Endometrial microvascular endothelial cells (primary cell): ENCODE measurements around the gene NLGN1. TPM values are rescaled to one million over a fixed set of nuclear protein-coding genes. Genes with fewer than 3 reads are reported as not detected.
"Not testable (repeated sequence)": the region's sequence is repeated elsewhere in the genome, so short reads cannot be mapped to it uniquely, and the experiment has no call there.

Experiments
- in situ Hi-C: cut with HindIII; loops from 2 replicates; pipeline ENCODE4 v1.10.0; 2017; ENCODE audit warnings: low sequenced_read_pairs, low pct_unique_long_range_greater_than_20kb; ENCODE audit errors: inconsistent ontology term
- total RNA-seq: library from RNA; depleted of rRNA; stranded (reverse); fragments of >200 nt; gene quantifications from one replicate; pipeline ENCODE4 v1.2.3, GENCODE V29; 2015; ENCODE audit errors: inconsistent ontology term

Gene NLGN1
- total RNA-seq, 1 donor from 2014 or later: 10.3 TPM

GRCh38 chr3:173538410-173538809 lies 140.9 kb downstream of the NLGN1 start:
- in situ Hi-C loops: no loop called here

GRCh38 chr3:173545590-173545989 lies 148.0 kb downstream of the NLGN1 start:
- in situ Hi-C loops: not testable (repeated sequence)

- in situ Hi-C loops: no loop called here
Observed at GRCh38 chr3:173547070-173547469, 149.5 kb downstream of the NLGN1 start.

- in situ Hi-C loops: no loop called here
Observed at GRCh38 chr3:173548261-173548660, 150.7 kb downstream of the NLGN1 start.

- in situ Hi-C loops: no loop called here
Observed at GRCh38 chr3:173552526-173552925, 155.0 kb downstream of the NLGN1 start.

GRCh38 chr3:173553635-173554280 lies 156.2 kb downstream of the NLGN1 start:
- in situ Hi-C loops: no loop called here

- in situ Hi-C loops: no loop called here
Observed at GRCh38 chr3:173556546-173556945, 159.0 kb downstream of the NLGN1 start.

- in situ Hi-C loops: no loop called here
Observed at GRCh38 chr3:173567997-173568396, 170.5 kb downstream of the NLGN1 start.

- in situ Hi-C loops: no loop called here
Observed at GRCh38 chr3:173568623-173569022, 171.1 kb downstream of the NLGN1 start.

GRCh38 chr3:173583496-173583895 lies 186.0 kb downstream of the NLGN1 start:
- in situ Hi-C loops: no loop called here

- in situ Hi-C loops: no loop called here
Observed at GRCh38 chr3:173584093-173584837, 186.7 kb downstream of the NLGN1 start.

GRCh38 chr3:173584838-173585831 lies 187.6 kb downstream of the NLGN1 start:
- in situ Hi-C loops: no loop called here

GRCh38 chr3:173586166-173586565 lies 188.6 kb downstream of the NLGN1 start:
- in situ Hi-C loops: no loop called here

GRCh38 chr3:173587055-173587454 lies 189.5 kb downstream of the NLGN1 start:
- in situ Hi-C loops: no loop called here

- in situ Hi-C loops: no loop called here
Observed at GRCh38 chr3:173588556-173588955, 191.0 kb downstream of the NLGN1 start.

- in situ Hi-C loops: no loop called here
Observed at GRCh38 chr3:173589116-173589515, 191.6 kb downstream of the NLGN1 start.

- in situ Hi-C loops: no loop called here
Observed at GRCh38 chr3:173591401-173591800, 193.9 kb downstream of the NLGN1 start.

- in situ Hi-C loops: not testable (repeated sequence)
Observed at GRCh38 chr3:173594881-173595280, 197.3 kb downstream of the NLGN1 start.

GRCh38 chr3:173599673-173600072 lies 202.1 kb downstream of the NLGN1 start:
- in situ Hi-C loops: no loop called here
